ENCODE data around the gene GRID1. TPM values are rescaled to one million over a fixed set of nuclear protein-coding genes. Genes with fewer than 3 reads are reported as not detected.

Gene GRID1
- polyA plus RNA-seq, 5 donors, result 0.54 to 1.5 (median 1.1) TPM

GRCh38 chr10:86003201-86003621, 363.4 kb downstream of the GRID1 start:
- DNase-seq, result no peak

GRCh38 chr10:86001521-86001920, 365.1 kb downstream of the GRID1 start:
- DNase-seq, result no peak

GRCh38 chr10:85997544-85997943, 369.1 kb downstream of the GRID1 start:
- DNase-seq, result no peak

GRCh38 chr10:85995791-85996190, 370.8 kb downstream of the GRID1 start:
- DNase-seq, result no peak

GRCh38 chr10:85993840-85994507, 372.6 kb downstream of the GRID1 start:
- no peak for DNase-seq

- DNase-seq, result no peak
Observed at GRCh38 chr10:85993140-85993539, 373.5 kb downstream of the GRID1 start.

- DNase-seq, result no peak
Observed at GRCh38 chr10:85992324-85992723, 374.3 kb downstream of the GRID1 start.

GRCh38 chr10:85986777-85987176, 379.8 kb downstream of the GRID1 start:
- no peak for DNase-seq

GRCh38 chr10:85983051-85983450, 383.5 kb downstream of the GRID1 start:
- DNase-seq, result no peak

- DNase-seq, result no peak
Observed at GRCh38 chr10:85979598-85979997, 387.0 kb downstream of the GRID1 start.

- no peak for DNase-seq
Observed at GRCh38 chr10:85978566-85979358, 387.8 kb downstream of the GRID1 start.

- no peak for DNase-seq
Observed at GRCh38 chr10:85977642-85978041, 389.0 kb downstream of the GRID1 start.

GRCh38 chr10:85976267-85976793, 390.3 kb downstream of the GRID1 start:
- DNase-seq, result no peak

GRCh38 chr10:85971494-85971893, 395.1 kb downstream of the GRID1 start:
- DNase-seq, result no peak

GRCh38 chr10:85967594-85967993, 399.0 kb downstream of the GRID1 start:
- DNase-seq, result no peak

GRCh38 chr10:85961479-85962067, 405.0 kb downstream of the GRID1 start:
- DNase-seq, result no peak

- no peak for DNase-seq
Observed at GRCh38 chr10:85961073-85961472, 405.5 kb downstream of the GRID1 start.

GRCh38 chr10:85959239-85959638, 407.4 kb downstream of the GRID1 start:
- DNase-seq, result no peak

GRCh38 chr10:85950921-85951320, 415.7 kb downstream of the GRID1 start:
- no peak for DNase-seq

- DNase-seq, result no peak
Observed at GRCh38 chr10:85946713-85947326, 419.8 kb downstream of the GRID1 start.

GRCh38 chr10:85936161-85936560, 430.4 kb downstream of the GRID1 start:
- DNase-seq, result no peak

- DNase-seq, result no peak
Observed at GRCh38 chr10:85934586-85934985, 432.0 kb downstream of the GRID1 start.

Data from right lung (tissue), 5 donors.